IPS-20b (cell line): ENCODE results near the gene HYDIN.
"Not testable (repeated sequence)": the region's sequence is repeated elsewhere in the genome, so short reads cannot be mapped to it uniquely, and the experiment has no call there.

ENCODE experiments used
- H3K27ac ChIP-seq: one replicate; pipeline ENCODE4 v1.5.1; 2013; ENCODE audit warnings: low read length
- H3K27me3 ChIP-seq: 2 replicates; pipeline ENCODE4 v1.6.1; 2013; ENCODE audit warnings: mild to moderate bottlenecking, low read length, inconsistent platforms; ENCODE audit not compliant: insufficient read depth
- H3K36me3 ChIP-seq: 2 replicates; pipeline ENCODE4 v1.6.1; 2013; ENCODE audit warnings: low read depth, mild to moderate bottlenecking, inconsistent platforms, low read length, moderate library complexity; ENCODE audit not compliant: insufficient read depth
- H3K4me1 ChIP-seq: 2 replicates; pipeline ENCODE4 v1.6.1; 2013; ENCODE audit warnings: mild to moderate bottlenecking, control low read depth, inconsistent platforms, low read length, moderate library complexity; ENCODE audit not compliant: insufficient read depth
- H3K4me3 ChIP-seq: 2 replicates; pipeline ENCODE4 v1.5.1; 2013; ENCODE audit warnings: mild to moderate bottlenecking, low read length, inconsistent platforms
- H3K9ac ChIP-seq: 2 replicates; pipeline ENCODE4 v1.6.1; 2013; ENCODE audit warnings: low read depth, mild to moderate bottlenecking, inconsistent platforms, low read length, moderate library complexity
- H3K9me3 ChIP-seq: 2 replicates; pipeline ENCODE4 v1.6.1; 2013; ENCODE audit warnings: mild to moderate bottlenecking, low read depth, low read length, inconsistent platforms; ENCODE audit not compliant: insufficient read depth

Gene HYDIN

GRCh38 chr16:70954922-70955321 is 275.6 kb downstream of the HYDIN start:
- H3K4me3 ChIP-seq, H3K4me1 ChIP-seq, H3K9ac ChIP-seq, H3K9me3 ChIP-seq, H3K27me3 ChIP-seq, H3K27ac ChIP-seq, H3K36me3 ChIP-seq: not testable (repeated sequence)

- not testable (repeated sequence) for H3K9ac ChIP-seq, H3K4me3 ChIP-seq, H3K27ac ChIP-seq, H3K27me3 ChIP-seq, H3K4me1 ChIP-seq, H3K9me3 ChIP-seq, H3K36me3 ChIP-seq
These were observed 276.7 kb downstream of the HYDIN start for GRCh38 chr16:70953824-70954223.

GRCh38 chr16:70943551-70943950 is 287.0 kb downstream of the HYDIN start:
- H3K27me3 ChIP-seq, H3K9ac ChIP-seq, H3K36me3 ChIP-seq, H3K9me3 ChIP-seq, H3K4me1 ChIP-seq, H3K27ac ChIP-seq, H3K4me3 ChIP-seq: not testable (repeated sequence)

- not testable (repeated sequence) for H3K27me3 ChIP-seq, H3K9me3 ChIP-seq, H3K27ac ChIP-seq, H3K9ac ChIP-seq, H3K4me1 ChIP-seq, H3K36me3 ChIP-seq, H3K4me3 ChIP-seq
These were observed 290.7 kb downstream of the HYDIN start for GRCh38 chr16:70939690-70940359.

DNA sequence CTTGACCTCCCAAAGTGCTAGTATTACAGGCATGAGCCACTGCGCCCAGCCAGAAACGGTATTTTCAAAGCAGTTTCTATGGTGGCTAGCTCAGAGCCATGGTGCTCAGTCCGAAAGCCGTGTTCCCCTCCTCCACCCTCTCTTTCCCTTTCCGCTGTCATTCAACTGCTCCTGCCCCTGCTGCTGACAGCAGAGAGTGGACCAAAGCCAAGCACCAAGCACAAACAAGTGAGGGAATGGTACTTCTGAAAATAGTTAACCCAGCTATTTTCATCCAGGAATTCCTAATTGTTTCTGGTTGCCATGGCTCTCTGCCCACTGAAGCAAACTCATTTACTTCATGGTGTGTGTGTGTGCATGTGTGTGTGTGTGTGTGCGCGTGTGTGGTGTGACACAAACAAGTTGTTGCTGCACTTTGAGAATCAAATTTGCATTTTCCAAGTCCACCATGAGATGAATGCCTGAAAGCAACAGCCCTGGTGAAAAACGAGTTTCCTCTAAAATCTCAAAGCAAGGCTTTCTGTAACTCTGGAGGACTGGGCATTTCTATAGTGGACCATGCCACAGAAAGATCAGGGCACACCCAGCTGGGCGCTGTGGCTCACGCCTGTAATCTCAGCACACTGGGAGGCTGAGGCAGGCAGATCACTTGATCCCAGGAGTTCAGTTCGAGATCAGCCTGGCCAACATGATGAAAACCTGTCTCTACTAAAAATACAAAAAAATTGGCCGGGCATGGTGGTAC is 293.6 kb downstream of the HYDIN start:
- not testable (repeated sequence) for H3K27ac ChIP-seq, H3K36me3 ChIP-seq, H3K9ac ChIP-seq, H3K4me3 ChIP-seq, H3K4me1 ChIP-seq, H3K27me3 ChIP-seq, H3K9me3 ChIP-seq

DNA sequence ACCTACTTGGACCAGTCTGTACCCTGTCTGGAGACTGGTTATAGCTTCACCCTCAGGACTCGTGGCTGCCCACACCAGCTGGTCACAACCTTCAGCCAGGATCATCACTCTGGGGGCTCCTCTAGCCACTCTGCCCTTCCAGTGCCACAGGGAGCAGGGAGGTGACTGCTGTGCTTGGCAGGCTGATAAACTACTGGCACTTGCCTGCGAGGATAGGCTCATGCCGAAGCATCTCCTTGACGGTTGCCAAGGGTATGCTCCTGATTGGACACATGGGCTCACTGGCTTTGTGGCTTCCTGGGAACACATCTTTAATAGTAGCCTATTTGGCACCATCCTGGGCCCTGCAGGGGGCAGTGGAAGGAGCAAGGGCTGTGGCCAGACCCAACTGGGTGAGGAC is 295.2 kb downstream of the HYDIN start:
- not testable (repeated sequence) for H3K9me3 ChIP-seq, H3K36me3 ChIP-seq, H3K9ac ChIP-seq, H3K27ac ChIP-seq, H3K27me3 ChIP-seq, H3K4me3 ChIP-seq, H3K4me1 ChIP-seq

DNA sequence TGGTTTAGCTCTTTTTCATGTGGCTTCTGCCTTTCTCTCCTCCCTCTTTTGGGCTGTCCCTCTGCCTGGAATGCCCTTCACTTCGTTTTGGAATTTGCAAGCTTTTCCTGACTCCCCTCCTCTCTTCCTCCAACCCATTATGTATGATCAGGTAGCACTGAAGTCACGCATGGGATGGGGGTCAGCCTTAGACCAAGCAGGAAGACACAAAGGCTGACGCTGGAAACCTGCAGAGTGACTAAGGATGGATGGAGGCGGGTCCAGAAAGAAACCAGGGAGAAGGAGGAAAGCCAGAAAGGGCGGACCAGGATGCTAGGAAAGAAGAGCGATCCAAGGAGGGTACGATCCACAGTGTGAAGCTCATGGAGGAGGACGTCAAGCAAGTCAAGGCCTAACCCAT is 296.8 kb downstream of the HYDIN start:
- not testable (repeated sequence) for H3K36me3 ChIP-seq, H3K4me1 ChIP-seq, H3K4me3 ChIP-seq, H3K27me3 ChIP-seq, H3K27ac ChIP-seq, H3K9me3 ChIP-seq, H3K9ac ChIP-seq

GRCh38 chr16:70930757-70931156 is 299.8 kb downstream of the HYDIN start:
- not testable (repeated sequence) for H3K4me1 ChIP-seq, H3K27ac ChIP-seq, H3K27me3 ChIP-seq, H3K36me3 ChIP-seq, H3K4me3 ChIP-seq, H3K9me3 ChIP-seq, H3K9ac ChIP-seq

DNA sequence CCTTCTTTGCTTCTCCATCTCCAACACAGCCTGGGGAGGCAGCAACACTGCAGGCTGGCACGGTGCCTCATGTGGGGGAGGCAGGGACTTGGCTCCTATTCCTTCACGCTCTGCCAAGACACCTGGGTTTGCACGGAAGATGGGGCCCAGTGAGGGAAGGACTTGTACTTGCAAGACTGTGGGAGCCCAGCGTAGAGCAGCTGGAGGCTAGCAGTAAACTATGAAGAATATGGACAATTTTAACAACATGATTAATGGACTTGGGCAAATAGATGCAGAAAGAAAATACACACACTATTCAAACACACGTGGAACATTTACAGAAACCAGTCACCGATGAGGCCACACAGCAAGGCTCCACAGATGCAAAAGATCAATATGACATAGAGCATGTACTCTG is 308.4 kb downstream of the HYDIN start:
- not testable (repeated sequence) for H3K9ac ChIP-seq, H3K9me3 ChIP-seq, H3K4me3 ChIP-seq, H3K27me3 ChIP-seq, H3K4me1 ChIP-seq, H3K36me3 ChIP-seq, H3K27ac ChIP-seq

GRCh38 chr16:70920661-70921060 is 309.9 kb downstream of the HYDIN start:
- H3K36me3 ChIP-seq, H3K27ac ChIP-seq, H3K4me3 ChIP-seq, H3K27me3 ChIP-seq, H3K9me3 ChIP-seq, H3K4me1 ChIP-seq, H3K9ac ChIP-seq: not testable (repeated sequence)

DNA sequence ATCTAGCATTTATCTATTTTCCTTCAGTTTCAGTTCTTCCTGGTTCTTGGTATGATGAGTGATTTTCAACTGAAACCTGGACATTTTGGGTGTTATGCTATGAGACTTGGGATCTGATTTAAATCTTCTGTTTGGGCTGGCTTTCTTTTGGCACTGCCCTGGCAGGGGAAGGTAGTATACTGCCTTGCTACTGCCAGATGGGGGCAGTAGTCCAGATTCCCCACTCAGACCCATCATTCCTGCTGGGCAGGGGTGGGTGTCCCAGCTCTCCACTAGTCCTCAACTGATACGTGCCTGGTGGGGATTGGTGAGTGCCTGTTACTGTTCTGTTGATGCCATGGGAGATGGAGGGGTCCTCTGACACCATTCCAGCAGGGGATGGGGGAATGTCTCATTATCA is 342.3 kb downstream of the HYDIN start:
- not testable (repeated sequence) for H3K36me3 ChIP-seq, H3K27ac ChIP-seq, H3K9ac ChIP-seq, H3K4me1 ChIP-seq, H3K4me3 ChIP-seq, H3K9me3 ChIP-seq, H3K27me3 ChIP-seq

- not testable (repeated sequence) for H3K36me3 ChIP-seq, H3K4me1 ChIP-seq, H3K9ac ChIP-seq, H3K27ac ChIP-seq, H3K4me3 ChIP-seq, H3K27me3 ChIP-seq, H3K9me3 ChIP-seq
These were observed 345.9 kb downstream of the HYDIN start for GRCh38 chr16:70884652-70885051.
